Stimulated activated CD4-positive, alpha-beta T cell treated with anti-CD3 and anti-CD28 coated beads, Interleukin-1b, Interleukin-23, amount 100 ng/mL, for 1 hour (primary cell): ENCODE results near the gene KIF13A.
"Not testable (repeated sequence)": the region's sequence is repeated elsewhere in the genome, so short reads cannot be mapped to it uniquely, and the experiment has no call there.

Experiments used
- DNase-seq, 2 donors: peaks; one replicate each; pipeline ENCODE4 v3.0.0-alpha.2; 2020; ENCODE audit warnings: low read depth in 2 of 2

The KIF13A gene

DNA sequence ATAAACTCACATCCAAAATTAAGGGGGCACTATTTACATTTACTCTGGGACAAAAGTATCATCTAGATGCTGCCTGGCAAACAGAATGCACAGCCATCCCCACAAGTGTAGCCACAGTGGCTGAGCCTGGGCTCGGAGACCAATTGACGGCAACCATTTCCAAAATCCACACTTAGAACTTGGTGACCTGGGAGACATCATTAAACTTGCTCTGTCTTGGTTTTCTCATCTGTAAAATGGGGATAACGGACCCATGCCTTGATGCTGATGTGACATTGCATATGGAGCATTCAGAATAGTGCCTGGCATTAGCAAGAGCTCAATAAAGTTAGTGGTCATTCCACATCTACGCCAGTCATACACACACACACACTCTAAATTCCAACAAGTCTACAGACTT lies 140.7 kb downstream of the KIF13A start:
- no peak for DNase-seq

- no peak for DNase-seq
These were observed 141.8 kb downstream of the KIF13A start for GRCh38 chr6:17845598-17845997.

DNA sequence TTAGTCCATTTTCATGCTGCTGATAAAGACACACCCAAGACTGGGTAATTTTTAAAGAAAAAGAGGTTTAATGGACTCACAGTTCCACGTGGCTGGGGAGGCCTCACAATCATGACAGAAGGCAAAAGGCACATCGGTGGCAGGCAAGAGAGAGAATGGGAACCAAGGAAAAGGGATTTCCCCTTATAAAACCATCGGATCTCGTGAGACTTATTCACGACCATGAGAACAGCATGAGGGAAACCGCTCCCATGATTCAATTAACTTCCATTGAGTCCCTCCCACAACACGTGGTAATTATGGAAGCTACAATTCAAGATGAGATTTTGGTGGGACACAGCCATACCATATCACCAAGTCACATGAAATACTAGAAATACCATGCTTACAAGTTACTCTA lies 142.5 kb downstream of the KIF13A start:
- not testable (repeated sequence) for DNase-seq

DNA sequence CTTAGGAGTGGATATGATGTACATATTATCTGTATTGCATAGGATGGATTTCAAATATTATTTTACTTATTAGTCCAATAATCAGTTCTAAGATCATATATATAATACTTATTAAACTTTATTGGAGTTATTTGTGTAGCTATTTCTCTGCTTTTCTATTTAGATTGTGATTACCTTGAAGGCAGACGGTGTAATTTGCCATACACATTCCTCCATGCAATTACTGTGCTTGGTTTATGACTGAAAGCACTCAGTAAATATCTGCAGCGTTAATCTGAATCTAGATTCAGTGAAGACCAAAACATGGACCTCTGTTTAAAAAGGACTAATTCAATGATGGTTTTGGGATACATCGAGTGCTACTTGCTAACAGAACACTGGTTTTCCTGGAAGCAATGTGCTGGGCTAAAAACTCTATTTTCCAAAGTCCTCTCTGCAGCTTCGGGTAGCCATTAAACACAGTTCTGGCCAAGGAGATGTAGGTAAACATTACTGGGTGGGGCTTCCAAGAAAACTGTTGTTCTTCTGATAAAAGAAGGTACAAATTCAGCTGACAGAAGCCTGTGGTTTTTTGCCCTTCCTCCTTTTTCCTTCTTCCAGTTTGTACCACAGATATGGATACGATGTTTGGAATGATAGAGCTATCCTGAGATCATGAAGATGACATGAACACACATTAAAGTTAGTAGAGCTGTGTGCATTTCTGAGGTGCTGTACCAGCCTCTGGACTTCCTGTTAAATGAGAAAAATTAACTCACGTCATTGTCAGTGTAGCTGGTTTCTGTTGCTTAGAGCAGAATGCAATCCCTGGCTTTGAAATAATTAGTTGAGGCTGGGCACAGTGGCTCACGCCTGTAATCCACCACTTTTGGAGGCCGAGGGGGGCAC lies 144.3 kb downstream of the KIF13A start:
- no peak for DNase-seq

DNA sequence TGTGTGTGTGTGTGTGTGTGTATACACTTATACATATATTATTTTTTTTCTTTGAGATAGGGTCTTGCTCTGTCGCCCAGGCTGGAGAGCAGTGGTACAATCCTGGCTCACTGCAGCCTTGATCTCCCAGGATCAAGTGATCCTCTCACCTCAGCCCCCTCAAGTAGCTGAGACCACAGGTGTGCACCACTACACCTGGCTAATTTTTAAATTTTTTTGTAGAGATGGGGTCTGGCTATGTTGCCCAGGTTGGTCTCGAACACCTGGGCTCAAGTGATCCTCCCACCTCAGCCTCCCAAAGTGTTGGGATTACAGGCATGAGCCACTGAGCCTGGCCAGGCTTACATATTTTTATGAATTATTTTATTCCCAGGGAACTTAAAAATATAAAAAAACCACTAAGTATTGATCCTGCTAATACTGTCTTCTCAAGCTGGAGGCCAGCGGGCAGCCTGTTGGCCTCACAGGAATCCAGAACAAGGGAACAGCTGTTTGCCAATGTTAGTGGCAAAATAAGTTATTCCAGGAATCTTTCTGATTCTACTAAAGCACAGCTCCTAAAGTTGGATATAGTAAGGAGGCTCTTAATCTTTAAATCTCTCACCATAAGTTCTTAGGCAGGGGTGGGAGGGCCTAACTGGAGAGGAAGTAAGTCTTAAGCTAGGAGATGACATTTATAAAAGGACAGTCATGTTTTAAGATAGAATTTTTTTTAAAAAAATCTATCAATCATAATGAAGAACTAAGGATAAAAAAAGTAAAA lies 145.2 kb downstream of the KIF13A start:
- DNase-seq: no peak

- DNase-seq: no peak
These were observed 147.8 kb downstream of the KIF13A start for GRCh38 chr6:17839513-17840223.

- no peak for DNase-seq
These were observed 151.1 kb downstream of the KIF13A start for GRCh38 chr6:17836293-17836692.

GRCh38 chr6:17835784-17836183 lies 151.7 kb downstream of the KIF13A start:
- no peak for DNase-seq

DNA sequence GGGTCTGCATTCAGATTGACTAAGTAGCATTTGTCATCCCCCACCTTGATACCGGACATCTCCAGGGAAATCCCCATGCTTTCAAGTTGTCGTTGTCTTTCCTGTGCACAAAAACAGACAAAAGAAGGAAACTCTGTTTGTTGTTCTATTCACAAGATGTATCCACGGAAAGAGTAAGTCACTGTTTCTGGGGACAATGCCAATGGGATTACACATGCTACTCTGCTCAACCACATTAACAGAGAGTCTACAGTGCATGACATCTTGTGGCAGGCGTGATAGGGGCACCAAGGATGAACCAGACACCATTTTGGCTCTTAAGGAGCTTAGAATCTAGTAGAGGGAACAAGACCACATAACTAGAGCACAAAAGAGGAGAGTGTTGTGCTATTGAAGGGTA lies 156.3 kb downstream of the KIF13A start:
- DNase-seq: no peak

DNA sequence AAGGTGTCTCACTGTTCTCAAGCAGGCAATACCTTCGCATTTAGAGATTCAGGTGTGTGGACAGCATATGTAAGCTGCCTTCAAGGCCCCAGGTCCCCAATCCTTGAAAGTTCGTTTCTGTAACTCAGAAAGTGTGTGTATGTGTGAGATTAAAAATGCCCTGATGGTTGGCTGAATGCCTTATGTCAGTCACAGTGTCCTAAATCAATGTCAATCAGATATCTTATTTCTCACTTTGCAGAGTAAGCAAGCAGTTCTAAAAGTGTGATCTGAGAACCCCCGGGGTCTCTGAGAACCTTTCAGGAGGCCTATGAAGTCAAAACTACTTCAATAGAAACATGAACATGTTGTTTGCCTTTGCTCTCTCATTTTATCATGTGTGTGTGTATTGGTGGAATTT lies 157.5 kb downstream of the KIF13A start:
- DNase-seq: no peak

GRCh38 chr6:17828149-17828548 lies 159.3 kb downstream of the KIF13A start:
- DNase-seq: no peak

DNA sequence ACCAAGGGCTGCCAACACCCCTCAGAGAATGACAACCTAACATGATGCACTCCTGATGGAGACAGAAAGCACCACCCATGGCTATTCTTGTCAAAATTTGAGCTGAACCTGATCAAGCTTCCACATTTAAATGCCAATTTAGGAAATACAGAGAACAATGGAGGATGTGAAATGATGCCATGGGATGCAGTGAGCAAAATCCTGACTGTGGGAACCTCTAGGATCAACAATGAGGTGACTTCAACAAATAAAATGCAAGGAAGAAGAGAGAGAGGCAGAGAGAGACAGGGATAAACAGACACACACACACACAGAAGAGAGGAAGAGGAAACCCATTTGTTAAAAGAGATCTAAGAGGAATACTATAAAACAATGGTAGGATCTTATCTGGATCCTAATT lies 161.1 kb downstream of the KIF13A start:
- DNase-seq: no peak

GRCh38 chr6:17820055-17820454 lies 167.4 kb downstream of the KIF13A start:
- no peak for DNase-seq

DNA sequence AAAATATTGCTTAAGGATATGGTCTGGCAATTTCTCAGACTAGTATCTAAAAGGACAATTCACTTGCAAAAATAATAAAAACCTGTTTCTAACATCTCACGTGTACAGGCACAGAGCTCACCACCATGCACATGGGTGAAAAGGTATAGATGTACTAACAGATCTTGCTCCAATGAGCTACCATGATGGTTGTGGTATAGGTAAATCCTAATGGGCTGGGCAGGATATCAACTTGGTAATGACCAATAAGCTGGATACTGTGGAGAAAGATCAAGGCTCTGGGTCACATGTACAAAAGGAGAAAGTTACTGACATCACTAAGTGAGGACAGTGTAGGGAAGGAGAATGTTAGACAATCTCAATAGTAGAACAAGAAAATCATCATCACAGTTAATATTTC lies 169.7 kb downstream of the KIF13A start:
- no peak for DNase-seq

GRCh38 chr6:17816921-17817611 lies 170.4 kb downstream of the KIF13A start:
- DNase-seq: no peak

- DNase-seq: no peak
These were observed 173.9 kb downstream of the KIF13A start for GRCh38 chr6:17813542-17813941.

GRCh38 chr6:17812311-17812710 lies 175.1 kb downstream of the KIF13A start:
- DNase-seq: no peak

DNA sequence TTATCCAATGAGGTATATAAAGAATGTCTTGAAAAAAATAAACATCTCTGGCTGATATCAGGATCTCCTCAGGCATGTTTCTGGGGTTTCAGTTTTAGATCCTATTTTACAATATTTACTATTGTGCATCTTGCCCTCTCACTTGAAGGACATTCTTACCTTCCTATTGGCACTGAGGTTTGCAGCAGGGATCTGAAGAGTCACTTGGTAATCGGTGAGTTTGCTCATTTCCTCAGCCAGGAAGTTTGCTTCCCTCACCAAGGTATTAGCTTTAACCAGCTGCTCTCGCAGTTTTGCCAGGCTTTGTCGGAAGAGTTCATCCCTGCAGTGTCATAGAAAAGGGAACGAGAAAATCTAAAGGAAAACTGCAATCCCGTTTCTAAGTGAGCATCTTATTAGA lies 178.8 kb downstream of the KIF13A start:
- DNase-seq: no peak

DNA sequence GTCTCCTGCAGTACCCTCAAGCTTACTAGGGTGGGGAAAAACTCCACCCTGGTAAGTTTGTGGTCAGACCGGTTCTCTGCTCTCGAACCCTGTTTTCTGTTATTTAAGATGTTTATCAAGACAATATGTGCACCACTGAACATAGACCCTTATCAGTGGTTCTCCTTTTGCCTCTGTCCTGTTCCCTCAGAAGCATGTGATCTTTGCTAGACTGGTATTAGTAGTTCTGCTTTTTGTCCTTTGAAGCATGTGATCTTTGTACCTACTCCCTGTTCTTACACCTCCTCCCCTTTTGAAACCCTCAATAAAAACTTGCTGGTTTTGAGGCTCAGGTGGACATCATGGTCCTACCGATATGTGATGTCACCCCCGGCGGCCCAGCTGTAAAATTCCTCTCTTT lies 180.0 kb downstream of the KIF13A start:
- DNase-seq: not testable (repeated sequence)

- DNase-seq: no peak
These were observed 184.0 kb downstream of the KIF13A start for GRCh38 chr6:17803409-17803808.

DNA sequence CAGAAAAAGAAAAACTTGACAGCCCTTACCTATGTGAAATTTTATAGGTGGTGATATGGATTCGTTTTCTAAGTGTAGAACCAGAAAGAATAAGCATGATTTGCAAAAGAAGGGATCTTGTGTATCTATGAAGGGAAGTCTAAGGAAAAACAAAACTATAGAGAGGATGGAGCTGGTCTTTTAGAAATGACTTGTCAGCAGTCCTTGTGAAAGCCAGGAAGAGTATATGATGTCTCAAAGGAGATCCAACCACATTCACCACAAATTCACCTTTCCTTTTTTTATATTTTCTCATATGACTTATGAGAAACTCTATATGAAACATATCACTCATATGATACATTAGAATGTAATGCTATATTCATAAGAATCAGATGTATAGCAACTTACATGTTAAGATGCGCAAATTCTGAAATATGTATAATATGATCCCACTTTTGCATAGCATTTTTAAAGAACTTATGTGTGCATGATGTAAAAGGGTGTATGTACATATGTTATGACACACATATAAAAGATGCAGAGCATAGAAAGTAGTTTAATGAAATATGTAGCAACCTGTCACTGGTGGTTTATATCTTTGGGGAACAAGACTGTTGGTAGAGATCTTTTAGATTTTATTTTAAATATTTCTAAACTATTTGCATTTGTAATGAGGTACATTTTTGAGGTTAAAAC lies 188.8 kb downstream of the KIF13A start:
- DNase-seq: no peak
